GM12864 (cell line): Measurements from ENCODE around the gene ZNF577.

Source experiments
- DNase-seq: peaks from one replicate; pipeline ENCODE4 v3.0.0-alpha.2; 2011; ENCODE audit warnings: low read depth
- H3K4me3 ChIP-seq: 2 replicates; pipeline ENCODE4 v1.5.1; 2011; ENCODE audit warnings: mild to moderate bottlenecking, low read depth, low read length, control low read depth
- CTCF ChIP-seq: IDR thresholded peaks from 2 replicates; pipeline ENCODE4 v1.5.1; 2011; ENCODE audit warnings: low read depth, mild to moderate bottlenecking, moderate library complexity, low read length, control low read depth, inconsistent platforms; ENCODE audit errors: missing control alignments

ZNF577 gene

GRCh38 chr19:51903192-51903591 is 15.4 kb upstream of the ZNF577 start:
- TF ChIP-seq CTCF, result no peak
- DNase-seq, result no peak
- H3K4me3 ChIP-seq, result no peak overlapping the region

GRCh38 chr19:51901860-51902259 is 14.1 kb upstream of the ZNF577 start:
- no peak overlapping the region for H3K4me3 ChIP-seq
- TF ChIP-seq CTCF, result no peak
- DNase-seq, result no peak

GRCh38 chr19:51891193-51891747 is 3.5 kb upstream of the ZNF577 start:
- H3K4me3 ChIP-seq, result no peak overlapping the region
- no peak for DNase-seq

GRCh38 chr19:51889934-51890333 is 2.2 kb upstream of the ZNF577 start:
- no peak for DNase-seq
- H3K4me3 ChIP-seq, result no peak overlapping the region
- no peak for TF ChIP-seq CTCF

More at GRCh38 chr19:51891193-51891747, 3.5 kb upstream of the ZNF577 start:
- TF ChIP-seq CTCF, result no peak

GRCh38 chr19:51884713-51885112 is 3.0 kb downstream of the ZNF577 start:
- TF ChIP-seq CTCF, result no peak
- no peak overlapping the region for H3K4me3 ChIP-seq
- no peak for DNase-seq

GRCh38 chr19:51882518-51882917 is 5.2 kb downstream of the ZNF577 start:
- no peak for DNase-seq
- H3K4me3 ChIP-seq, result no peak overlapping the region
- no peak for TF ChIP-seq CTCF

GRCh38 chr19:51873097-51873496 is 14.7 kb downstream of the ZNF577 start:
- no peak for TF ChIP-seq CTCF
- no peak overlapping the region for H3K4me3 ChIP-seq
- no peak for DNase-seq
